Uterine smooth muscle cell (primary cell): ENCODE results near the gene TRIM60. TPM values are rescaled to one million over a fixed set of nuclear protein-coding genes. Genes with fewer than 3 reads are reported as not detected.

Experiments used
- total RNA-seq: library from RNA; depleted of rRNA; stranded (reverse); fragments of >200 nt; gene quantifications from 2 replicates; pipeline ENCODE4 v1.2.3, GENCODE V29; 2014

The TRIM60 gene
- total RNA-seq: not detected in 2 replicates

GRCh38 chr4:165031436-165032211 lies at the start of gene TRIM60:
Gene TRIM60, plus strand, starts transcription at chr4:165031999. Its CDS starts 8,074 bp downstream, at chr4:165040073.

GRCh38 chr4:165053645-165054044 lies 21.8 kb downstream of the TRIM60 start, which contains the start of gene TRIM75:
Gene TRIM75, plus strand, starts transcription at chr4:165053866. Its CDS starts 5,282 bp downstream, at chr4:165059148.

Other genes starting within 250 kb of the TRIM60 start
- gene APELA, start 154.8 kb upstream of the TRIM60 start, total RNA-seq: not detected in 2 replicates
- 1.5 and 2.7 TPM in 2 replicates for gene TRIM61, start 54.3 kb upstream of the TRIM60 start, total RNA-seq
- gene TRIM75, start 21.9 kb downstream of the TRIM60 start, total RNA-seq: not detected in 2 replicates
- 6.5 and 7.9 TPM in 2 replicates for gene TMEM192, start 80.9 kb downstream of the TRIM60 start, total RNA-seq
- gene KLHL2, start 175.6 kb downstream of the TRIM60 start, total RNA-seq: 23.4 and 28.4 TPM in 2 replicates